Limb (tissue), 2 donors: Measurements from ENCODE around the gene SMAP2.
"Not testable (repeated sequence)": the region's sequence is repeated elsewhere in the genome, so short reads cannot be mapped to it uniquely, and the experiment has no call there.

Source experiments
- DNase-seq, 2 donors: peaks; one replicate each; pipeline ENCODE4 v3.0.0-alpha.2; 2016; ENCODE audit errors: extremely low spot score in 2 of 2

Gene SMAP2

GRCh38 chr1:40371707-40372258, 1.7 kb upstream of the SMAP2 start:
- DNase-seq = no peak

- no peak for DNase-seq
Measured at GRCh38 chr1:40372658-40373322, 737 bp upstream of the SMAP2 start.

GRCh38 chr1:40377512-40377911, 4.0 kb downstream of the SMAP2 start:
- DNase-seq = no peak

GRCh38 chr1:40379785-40380452, 6.4 kb downstream of the SMAP2 start:
- DNase-seq = peak in 1 of 2 donors; percentile 67

- no peak for DNase-seq
Measured at GRCh38 chr1:40380817-40381216, 7.3 kb downstream of the SMAP2 start.

GRCh38 chr1:40381268-40382107, 8.0 kb downstream of the SMAP2 start:
- DNase-seq = no peak

- no peak for DNase-seq
Measured at GRCh38 chr1:40382108-40382460, 8.6 kb downstream of the SMAP2 start.

- DNase-seq = no peak
Measured at GRCh38 chr1:40382601-40383000, 9.1 kb downstream of the SMAP2 start.

- no peak for DNase-seq
Measured at GRCh38 chr1:40383095-40383487, 9.6 kb downstream of the SMAP2 start.

GRCh38 chr1:40383488-40384412, 10.2 kb downstream of the SMAP2 start:
- no peak for DNase-seq

GRCh38 chr1:40384413-40384762, 10.9 kb downstream of the SMAP2 start:
- DNase-seq = no peak

- no peak for DNase-seq
Measured at GRCh38 chr1:40384887-40385286, 11.4 kb downstream of the SMAP2 start.

- DNase-seq = no peak
Measured at GRCh38 chr1:40385437-40386358, 12.2 kb downstream of the SMAP2 start.

GRCh38 chr1:40386359-40386723, 12.8 kb downstream of the SMAP2 start:
- DNase-seq = no peak

GRCh38 chr1:40386796-40387195, 13.3 kb downstream of the SMAP2 start:
- no peak for DNase-seq

GRCh38 chr1:40387381-40388306, 14.1 kb downstream of the SMAP2 start:
- not testable (repeated sequence) for DNase-seq

GRCh38 chr1:40388456-40389321, 15.2 kb downstream of the SMAP2 start:
- DNase-seq = not testable (repeated sequence)

GRCh38 chr1:40389322-40389803, 15.8 kb downstream of the SMAP2 start:
- no peak for DNase-seq
